BJ (cell line): ENCODE results near the gene HYAL1. TPM values are rescaled to one million over a fixed set of nuclear protein-coding genes. Genes with fewer than 3 reads are reported as not detected.

Experiments used
- CTCF ChIA-PET: fragments of 350-600 bp; formaldehyde crosslinking; extraction: SDS; loops from one replicate; lab custom pipeline; 2021; ENCODE audit warnings: antibody characterized with exemption, inconsistent platforms; lab: Yijun Ruan, JAX
- POLR2A ChIA-PET: fragments of 300-600 bp; sonication (Branson Sonifier 250); formaldehyde crosslinking; extraction: SDS; loops from one replicate; lab custom pipeline; 2021; ENCODE audit warnings: antibody characterized with exemption; lab: Charles Lee
- DNase-seq: peaks from one replicate; pipeline ENCODE4 v3.0.0-alpha.2; 2011; ENCODE audit warnings: low read depth
- H3K27me3 ChIP-seq: 2 replicates; pipeline ENCODE4 v1.6.0; 2011; ENCODE audit warnings: low read length; ENCODE audit not compliant: control insufficient read depth, insufficient read depth
- H3K36me3 ChIP-seq: 2 replicates; pipeline ENCODE4 v1.5.1; 2011; ENCODE audit warnings: low read length; ENCODE audit not compliant: control insufficient read depth, insufficient read depth
- H3K4me3 ChIP-seq: 2 replicates; pipeline ENCODE4 v1.5.1; 2011; ENCODE audit warnings: low read depth, mild to moderate bottlenecking, control low read depth, low read length
- polyA plus RNA-seq: library from polyadenylated mRNA; depleted of rRNA; stranded (reverse); fragments of >200 nt; gene quantifications from 2 replicates; pipeline ENCODE4 v1.2.3, GENCODE V29; 2011
- TF ChIP-seq, protein P1 (sequence below): IDR thresholded peaks from 2 replicates; pipeline ENCODE4 v1.5.1; 2011; ENCODE audit warnings: low read depth, mild to moderate bottlenecking, control low read depth, inconsistent platforms, low read length, moderate library complexity; ENCODE audit not compliant: insufficient read depth

The HYAL1 gene
- polyA plus RNA-seq, 1 experiment: 0.10 TPM

GRCh38 chr3:50268703-50269451 is 34.5 kb downstream of the HYAL1 start, which contains the start of gene SEMA3B:
TSS of gene SEMA3B (plus strand) at chr3:50269147. CDS start at chr3:50269241, 94 bp downstream.
- TF ChIP-seq, protein P1, sequence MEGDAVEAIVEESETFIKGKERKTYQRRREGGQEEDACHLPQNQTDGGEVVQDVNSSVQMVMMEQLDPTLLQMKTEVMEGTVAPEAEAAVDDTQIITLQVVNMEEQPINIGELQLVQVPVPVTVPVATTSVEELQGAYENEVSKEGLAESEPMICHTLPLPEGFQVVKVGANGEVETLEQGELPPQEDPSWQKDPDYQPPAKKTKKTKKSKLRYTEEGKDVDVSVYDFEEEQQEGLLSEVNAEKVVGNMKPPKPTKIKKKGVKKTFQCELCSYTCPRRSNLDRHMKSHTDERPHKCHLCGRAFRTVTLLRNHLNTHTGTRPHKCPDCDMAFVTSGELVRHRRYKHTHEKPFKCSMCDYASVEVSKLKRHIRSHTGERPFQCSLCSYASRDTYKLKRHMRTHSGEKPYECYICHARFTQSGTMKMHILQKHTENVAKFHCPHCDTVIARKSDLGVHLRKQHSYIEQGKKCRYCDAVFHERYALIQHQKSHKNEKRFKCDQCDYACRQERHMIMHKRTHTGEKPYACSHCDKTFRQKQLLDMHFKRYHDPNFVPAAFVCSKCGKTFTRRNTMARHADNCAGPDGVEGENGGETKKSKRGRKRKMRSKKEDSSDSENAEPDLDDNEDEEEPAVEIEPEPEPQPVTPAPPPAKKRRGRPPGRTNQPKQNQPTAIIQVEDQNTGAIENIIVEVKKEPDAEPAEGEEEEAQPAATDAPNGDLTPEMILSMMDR: no peak
- peak within 1 kb of the TSS; percentile 59 for H3K4me3 ChIP-seq
- peak; percentile 31 for DNase-seq
- H3K36me3 ChIP-seq: peaks cover 4% of the 10 kb centered on the region
- POLR2A ChIA-PET: no interaction called here
- CTCF ChIA-PET: interaction anchor here (0.8 to 5.5 kb wide), 10 partner anchors 8 to 75 kb away, joined by 3 to 58 read pairs (median 8); partner anchors contain the start of genes HYAL3, IFRD2, LSMEM2 and NAA80
- H3K27me3 ChIP-seq: no peaks in the 10 kb centered on the region

GRCh38 chr3:50268276-50268675 is 35.1 kb downstream of the HYAL1 start:
- no peak overlapping the region for H3K4me3 ChIP-seq
- H3K27me3 ChIP-seq: no peaks in the 10 kb centered on the region
- CTCF ChIA-PET: interaction anchor here (1.0 to 3.1 kb wide), 4 partner anchors 11 to 74 kb away, joined by 3 to 23 read pairs (median 8); no protein-coding TSS in a partner anchor
- TF ChIP-seq, protein P1: no peak
- no peak for DNase-seq
- no peaks in the 10 kb centered on the region; the same call in 1 of the 2 replicates for H3K36me3 ChIP-seq
- POLR2A ChIA-PET: no interaction called here

GRCh38 chr3:50267280-50267913 is 36.0 kb downstream of the HYAL1 start:
- TF ChIP-seq, protein P1: no peak
- Histone ChIP-seq H3K4me3 (peak overlapping the region; percentile 59), H3K27me3 (no peaks in the 10 kb centered on the region), H3K36me3 (no peaks in the 10 kb centered on the region; the same call in 1 of the 2 replicates)
- no peak for DNase-seq
- POLR2A ChIA-PET: interaction anchor here (0.5 to 1.2 kb wide), 2 partner anchors 26 to 32 kb away, joined by 3 to 6 read pairs; no protein-coding TSS in a partner anchor
- CTCF ChIA-PET: interaction anchor here (0.8 to 3.1 kb wide), 9 partner anchors 10 to 147 kb away, joined by 3 to 23 read pairs (median 5); no protein-coding TSS in a partner anchor

DNA sequence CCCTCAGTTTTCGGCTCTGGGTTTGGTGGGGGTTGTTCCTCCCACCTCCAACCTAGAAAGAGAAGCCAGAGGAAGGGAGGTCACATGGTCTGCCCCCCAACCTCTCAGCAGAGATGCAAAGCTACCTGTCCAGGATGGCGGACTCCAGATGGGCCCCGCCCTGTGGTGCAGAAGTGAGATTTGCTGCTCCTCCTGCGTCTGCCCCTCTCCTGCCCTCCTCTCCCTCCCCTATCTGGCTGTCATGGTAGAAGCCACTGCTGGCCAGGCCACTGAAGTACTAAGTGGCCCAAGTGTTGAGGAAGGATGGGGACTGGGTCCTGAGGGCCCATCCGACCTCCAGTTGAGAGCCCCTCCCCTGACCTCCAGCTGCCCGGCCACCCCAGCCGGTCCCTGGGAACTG is 36.5 kb downstream of the HYAL1 start:
- Histone ChIP-seq H3K36me3 (no peaks in the 10 kb centered on the region; the same call in 1 of the 2 replicates), H3K27me3 (no peaks in the 10 kb centered on the region), H3K4me3 (peak overlapping the region; percentile 59)
- no peak for DNase-seq
- POLR2A ChIA-PET: interaction anchor here (0.5 to 1.2 kb wide), 3 partner anchors 13 to 31 kb away, joined by 3 to 6 read pairs (median 6); no protein-coding TSS in a partner anchor
- TF ChIP-seq, protein P1: no peak
- CTCF ChIA-PET: interaction anchor here (0.8 to 3.1 kb wide), 8 partner anchors 10 to 146 kb away, joined by 3 to 23 read pairs (median 6); no protein-coding TSS in a partner anchor
